Adrenal gland (tissue), 12 donors: Measurements from ENCODE around the gene TMEM52. TPM values are rescaled to one million over a fixed set of nuclear protein-coding genes. Genes with fewer than 3 reads are reported as not detected.
"Not testable (repeated sequence)": the region's sequence is repeated elsewhere in the genome, so short reads cannot be mapped to it uniquely, and the experiment has no call there.

Experiments used
- DNase-seq, 7 donors: peaks; one replicate each; pipeline ENCODE4 v3.0.0-alpha.2; 2019 to 2020
- H3K27ac ChIP-seq, 5 donors: fragments of 200-600 bp; sonication (generic) in 4 of 5; 1 replicate in 3 of 5; 2 replicates in 2 of 5; pipeline versions ENCODE4 v1.5.1 to v1.8.0; 2016 to 2020; ENCODE audit warnings: mild to moderate bottlenecking in 1 of 5
- H3K27me3 ChIP-seq: fragments of 200-600 bp; 2 replicates; pipeline ENCODE4 v1.8.0; 2021
- H3K36me3 ChIP-seq, 2 donors: fragments of 200-600 bp; replicated peaks in 1 of 2; 1 replicate in 1 of 2; 2 replicates in 1 of 2; pipeline versions ENCODE4 v1.5.1 to v1.8.0; 2018 to 2022
- H3K4me1 ChIP-seq, 2 donors: fragments of 200-600 bp; replicated peaks in 1 of 2; 1 replicate in 1 of 2; 2 replicates in 1 of 2; pipeline versions ENCODE4 v1.5.1 to v1.8.0; 2018 to 2021
- H3K4me3 ChIP-seq, 4 donors: fragments of 200-600 bp; sonication (generic) in 3 of 4; one replicate each; pipeline ENCODE4 v1.5.1; 2016 to 2018
- H3K9me3 ChIP-seq, 3 donors: fragments of 200-600 bp; sonication (generic) in 1 of 3; replicated peaks in 1 of 3; 1 replicate in 2 of 3; 2 replicates in 1 of 3; pipeline versions ENCODE4 v1.5.1 to v1.8.0; 2016 to 2021
- CTCF ChIP-seq, 6 experiments: fragments of 450-650 bp in 4 of 6; fragments of 200-600 bp in 2 of 6; sonication (generic) in 1 of 6; IDR thresholded peaks; 1 replicate in 5 of 6; 2 replicates in 1 of 6; pipeline versions ENCODE4 v1.5.1 to v1.8.0; 2016 to 2021; ENCODE audit warnings: antibody characterized with exemption in 6 of 6, mild to moderate bottlenecking in 2 of 6, moderate library complexity in 1 of 6
- POLR2A ChIP-seq, 2 donors: fragments of 450-650 bp; IDR thresholded peaks; one replicate each; pipeline ENCODE4 v1.6.1; 2017; ENCODE audit warnings: antibody characterized with exemption in 2 of 2, mild to moderate bottlenecking in 2 of 2, moderate library complexity in 1 of 2
- WGBS, 4 donors: extraction: QIAGEN DNeasy Blood & Tissue Kit in 2 of 4; methylation state at CpG; one replicate each; pipeline versions ENCODE4 v1.1.5 to v1.1.7; 2013 to 2017; 5-methylcytosine and 5-hydroxymethylcytosine counted together
- intact Hi-C, 2 donors: fragments of 100-400 bp; cut with DNase I; formaldehyde crosslinking; loops; one replicate each; pipeline versions ENCODE4 v1.14.1 to v1.15.0; 2022 to 2023
- polyA plus RNA-seq, 3 donors: library from polyadenylated mRNA; stranded (reverse); fragments of 200-250 nt in 2 of 3; fragments of 350-450 nt in 1 of 3; fragmentation: Illumina TruSeq in 1 of 3; extraction: RNeasy Lipid Tissue Mini Kit (QIAGEN cat#74804) in 1 of 3; gene quantifications; one replicate each; pipeline ENCODE4 v1.2.3, GENCODE V29; 2013 to 2014
- total RNA-seq, 9 donors: library from RNA; depleted of rRNA in 4 of 9; stranded (reverse); fragments of >200 nt in 4 of 9; fragments of 120-200 nt in 1 of 9; fragmentation: NEBNext Ultra II Directional in 1 of 9; extraction: Animal tissue kit (Norgen Biotek cat#: 25700) in 1 of 9; gene quantifications; one replicate each; pipeline versions ENCODE4 v1.1.0 to v1.2.4, GENCODE V29; 2013 to 2023
- donor health status: healthy with polysubstance abuse.
- donor health status: Bipolar disorder and iron deficiency.
- donor health status: DM: yes; HTN: yes; CAD: no.
- donor health status: DM: no; HTN: no; CAD: no.
- donor health status: DM: no; HTN: no; CAD: no.
- donor health status: DM: yes; HTN: yes; CAD: no.

Gene TMEM52
- total and polyA plus RNA-seq, 12 donors: 7.0 to 95.4 (median 61.7) TPM

GRCh38 chr1:1889847-1890505 is 29.1 kb downstream of the TMEM52 start:
- peak in 1 of 2 donors; percentile 8 for TF ChIP-seq POLR2A (IDR thresholded peaks at IDR 0.05)
- TF ChIP-seq CTCF (IDR thresholded peaks at IDR 0.05): peak in 1 of 6 experiments; percentile 6
- WGBS, 4 donors: 0 to 1% (median 0%) methylated on average over 3 to 88 of the region's 88 CpGs
- intact Hi-C loops: loop anchor here in 1 of 2 donors (5.0 kb wide), 2 partner anchors 33 to 103 kb away; no protein-coding TSS in a partner anchor
- peak in 5 of 7 donors; percentile 39 to 63 (median 61) for DNase-seq
- Histone ChIP-seq H3K27me3 (no peaks in the 10 kb centered on the region), H3K36me3 (no peaks in the 10 kb centered on the region), H3K4me1 (peaks cover 37 to 63% of the 10 kb centered on the region in 2 donors), H3K9me3 (no peaks in the 10 kb centered on the region), H3K27ac (peak overlapping the region in 4 of 5 donors; percentile 86 to 99 (median 92)), H3K4me3 (peak overlapping the region; percentile 27 to 93 (median 80))

GRCh38 chr1:1889090-1889750 is 29.9 kb downstream of the TMEM52 start:
- peak overlapping the region in 3 of 5 donors; percentile 86 to 95 (median 90) for H3K27ac ChIP-seq
- peaks cover 34 to 60% of the 10 kb centered on the region in 2 donors for H3K4me1 ChIP-seq
- no peaks in the 10 kb centered on the region for H3K9me3 ChIP-seq
- WGBS, 4 donors: 11 to 20% (median 12%) methylated on average over 9 of the region's 9 CpGs
- no peak for DNase-seq
- intact Hi-C loops: no loop called here
- no peaks in the 10 kb centered on the region for H3K27me3 ChIP-seq
- H3K36me3 ChIP-seq: no peaks in the 10 kb centered on the region
- TF ChIP-seq CTCF (IDR thresholded peaks at IDR 0.05): no peak
- no peak for TF ChIP-seq POLR2A (IDR thresholded peaks at IDR 0.05)
- H3K4me3 ChIP-seq: peak overlapping the region in 3 of 4 donors; percentile 27 to 83 (median 77)

- H3K27me3 ChIP-seq, H3K4me3 ChIP-seq, DNase-seq, H3K9me3 ChIP-seq, H3K36me3 ChIP-seq, intact Hi-C loops: not testable (repeated sequence)
- H3K4me1 ChIP-seq: peaks cover 48 to 85% of the 10 kb centered on the region in 2 donors
- peak overlapping the region in 4 of 5 donors; percentile 52 to 70 (median 66) for H3K27ac ChIP-seq
- 56 to 61% (median 59%) methylated on average over 11 of the region's 11 CpGs for WGBS, 4 donors
These were observed 35.2 kb downstream of the TMEM52 start for GRCh38 chr1:1883890-1884289.

- WGBS, 4 donors: 28 to 40% (median 28%) methylated on average over 4 of the region's 4 CpGs
- intact Hi-C loops: no loop called here
- Histone ChIP-seq H3K4me3 (no peak overlapping the region), H3K27me3 (no peaks in the 10 kb centered on the region), H3K4me1 (peaks cover 42 to 84% of the 10 kb centered on the region in 2 donors), H3K36me3 (no peaks in the 10 kb centered on the region), H3K27ac (peak overlapping the region in 4 of 5 donors; percentile 52 to 70 (median 66)), H3K9me3 (no peaks in the 10 kb centered on the region)
- DNase-seq: peak in 2 of 7 donors; percentile 28 to 42
- TF ChIP-seq POLR2A (IDR thresholded peaks at IDR 0.05): no peak
- TF ChIP-seq CTCF (IDR thresholded peaks at IDR 0.05): no peak
These were observed 35.8 kb downstream of the TMEM52 start for GRCh38 chr1:1883092-1883873.
